Osteoblast (primary cell): ENCODE measurements around the gene PIK3R5. TPM values are rescaled to one million over a fixed set of nuclear protein-coding genes. Genes with fewer than 3 reads are reported as not detected.
A peak's percentile ranks its signal among the peaks of the same experiment; 100 is the strongest.

Source experiments
- DNase-seq: peaks from one replicate; pipeline ENCODE4 v3.0.0; 2011; ENCODE audit warnings: low spot score, mixed read lengths; ENCODE audit not compliant: insufficient read length; ENCODE audit errors: missing footprints
- H2AFZ ChIP-seq: 2 replicates; pipeline ENCODE4 v1.6.0; 2011; ENCODE audit warnings: mild to moderate bottlenecking, low read length
- H3K27ac ChIP-seq: 2 replicates; pipeline ENCODE4 v1.5.1; 2011; ENCODE audit warnings: mild to moderate bottlenecking, low read depth, low read length, moderate library complexity
- H3K27me3 ChIP-seq: 2 replicates; pipeline ENCODE4 v1.6.0; 2012; ENCODE audit warnings: mild to moderate bottlenecking, control low read depth, inconsistent platforms, low read length, moderate library complexity; ENCODE audit not compliant: insufficient read depth
- H3K36me3 ChIP-seq: 2 replicates; pipeline ENCODE4 v1.5.1; 2011; ENCODE audit warnings: mild to moderate bottlenecking, low read length, control low read depth, moderate library complexity; ENCODE audit not compliant: insufficient read depth
- H3K4me1 ChIP-seq: 2 replicates; pipeline ENCODE4 v1.5.1; 2011; ENCODE audit warnings: mild to moderate bottlenecking, low read length, control low read depth, moderate library complexity; ENCODE audit not compliant: insufficient read depth
- H3K4me2 ChIP-seq: 2 replicates; pipeline ENCODE4 v1.6.0; 2011; ENCODE audit warnings: mild to moderate bottlenecking, low read length; ENCODE audit not compliant: insufficient read depth
- H3K4me3 ChIP-seq: fragments of 200-600 bp; sonication (generic); 3 replicates; pipeline ENCODE4 v1.5.1; 2012; ENCODE audit warnings: mild to moderate bottlenecking, low read length, inconsistent platforms; ENCODE audit not compliant: insufficient read depth
- H3K79me2 ChIP-seq: 2 replicates; pipeline ENCODE4 v1.6.0; 2012; ENCODE audit warnings: mild to moderate bottlenecking, low read length, control low read depth, inconsistent platforms; ENCODE audit not compliant: insufficient read depth
- H3K9me3 ChIP-seq: 2 replicates; pipeline ENCODE4 v1.5.1; 2011; ENCODE audit warnings: low read depth, low read length, control low read depth
- H4K20me1 ChIP-seq: 2 replicates; pipeline ENCODE4 v1.6.0; 2012; ENCODE audit warnings: mild to moderate bottlenecking, low read length, control low read depth; ENCODE audit not compliant: insufficient read depth
- total RNA-seq: library from RNA; depleted of rRNA; stranded (reverse); fragments of >200 nt; gene quantifications from 2 replicates; pipeline ENCODE4 v1.2.3, GENCODE V29; 2012
- TF ChIP-seq, protein P1 (sequence below): IDR thresholded peaks from 2 replicates; pipeline ENCODE4 v1.5.1; 2011; ENCODE audit warnings: mild to moderate bottlenecking, low read depth, low read length, moderate library complexity; ENCODE audit errors: extremely low read depth

The PIK3R5 gene
- total RNA-seq, 1 donor: 0.36 TPM

DNA sequence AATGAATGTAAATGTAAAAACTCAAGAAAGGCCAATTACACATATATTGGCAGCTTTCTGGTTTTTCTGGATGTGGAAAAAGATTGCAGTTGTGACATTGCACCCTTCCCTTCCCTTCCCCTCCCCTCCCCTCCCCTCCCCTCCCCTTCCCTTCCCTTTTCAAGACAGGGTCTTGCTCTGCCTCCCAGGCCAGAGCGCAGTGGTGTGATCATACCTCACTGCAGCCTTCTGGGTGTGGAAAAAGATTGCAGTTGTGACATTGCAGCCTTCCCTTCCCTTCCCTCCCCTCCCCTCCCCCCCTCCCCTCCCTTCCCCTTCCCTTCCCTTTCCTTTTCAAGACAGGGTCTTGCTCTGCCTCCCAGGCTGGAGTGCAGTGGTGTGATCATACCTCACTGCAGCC is 41.7 kb downstream of the PIK3R5 start:
- TF ChIP-seq, protein P1, sequence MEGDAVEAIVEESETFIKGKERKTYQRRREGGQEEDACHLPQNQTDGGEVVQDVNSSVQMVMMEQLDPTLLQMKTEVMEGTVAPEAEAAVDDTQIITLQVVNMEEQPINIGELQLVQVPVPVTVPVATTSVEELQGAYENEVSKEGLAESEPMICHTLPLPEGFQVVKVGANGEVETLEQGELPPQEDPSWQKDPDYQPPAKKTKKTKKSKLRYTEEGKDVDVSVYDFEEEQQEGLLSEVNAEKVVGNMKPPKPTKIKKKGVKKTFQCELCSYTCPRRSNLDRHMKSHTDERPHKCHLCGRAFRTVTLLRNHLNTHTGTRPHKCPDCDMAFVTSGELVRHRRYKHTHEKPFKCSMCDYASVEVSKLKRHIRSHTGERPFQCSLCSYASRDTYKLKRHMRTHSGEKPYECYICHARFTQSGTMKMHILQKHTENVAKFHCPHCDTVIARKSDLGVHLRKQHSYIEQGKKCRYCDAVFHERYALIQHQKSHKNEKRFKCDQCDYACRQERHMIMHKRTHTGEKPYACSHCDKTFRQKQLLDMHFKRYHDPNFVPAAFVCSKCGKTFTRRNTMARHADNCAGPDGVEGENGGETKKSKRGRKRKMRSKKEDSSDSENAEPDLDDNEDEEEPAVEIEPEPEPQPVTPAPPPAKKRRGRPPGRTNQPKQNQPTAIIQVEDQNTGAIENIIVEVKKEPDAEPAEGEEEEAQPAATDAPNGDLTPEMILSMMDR: no peak
- no peaks in the 10 kb centered on the region for H3K79me2 ChIP-seq
- no peak overlapping the region for H3K4me3 ChIP-seq

DNA sequence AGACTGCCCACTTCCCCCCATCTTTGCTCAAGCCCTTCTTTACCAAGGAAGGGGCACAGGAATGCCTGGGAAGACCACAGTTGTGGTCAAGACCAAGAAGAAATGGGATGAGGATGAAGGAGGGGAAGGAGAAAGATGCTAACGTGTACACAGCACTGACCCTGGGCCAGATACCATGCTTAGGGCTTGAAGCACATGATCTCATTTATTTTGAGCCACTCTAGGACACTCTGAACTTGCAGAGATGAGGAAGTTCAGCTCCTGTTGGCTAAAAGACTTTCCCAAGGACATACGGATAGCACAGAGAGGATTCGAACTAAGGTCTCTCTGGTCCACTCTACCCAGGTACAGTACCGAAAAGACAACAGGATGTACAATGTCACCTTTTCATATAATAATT is 42.6 kb downstream of the PIK3R5 start:
- Histone ChIP-seq H3K9me3 (peaks cover 6% of the 10 kb centered on the region), H2AFZ (peak overlapping the region; percentile 47), H3K4me2 (peak overlapping the region; percentile 52), H3K36me3 (no peaks in the 10 kb centered on the region), H4K20me1 (no peaks in the 10 kb centered on the region), H3K27ac (peak overlapping the region; percentile 54), H3K4me3 (no peak overlapping the region), H3K4me1 (peaks cover 14% of the 10 kb centered on the region), H3K27me3 (no peaks in the 10 kb centered on the region), H3K79me2 (no peaks in the 10 kb centered on the region)
- TF ChIP-seq, protein P1: no peak
- peak; percentile 17 for DNase-seq

More for the DNA sequence above, 41.7 kb downstream of the PIK3R5 start:
- peaks cover 11% of the 10 kb centered on the region for H3K4me1 ChIP-seq
- no peaks in the 10 kb centered on the region for H3K27me3 ChIP-seq
- no peak overlapping the region for H3K27ac ChIP-seq
- H2AFZ ChIP-seq: no peak overlapping the region
- DNase-seq: peak; percentile 17
- H4K20me1 ChIP-seq: no peaks in the 10 kb centered on the region
- H3K36me3 ChIP-seq: no peaks in the 10 kb centered on the region
- H3K4me2 ChIP-seq: no peak overlapping the region
- H3K9me3 ChIP-seq: peaks cover 9% of the 10 kb centered on the region

DNA sequence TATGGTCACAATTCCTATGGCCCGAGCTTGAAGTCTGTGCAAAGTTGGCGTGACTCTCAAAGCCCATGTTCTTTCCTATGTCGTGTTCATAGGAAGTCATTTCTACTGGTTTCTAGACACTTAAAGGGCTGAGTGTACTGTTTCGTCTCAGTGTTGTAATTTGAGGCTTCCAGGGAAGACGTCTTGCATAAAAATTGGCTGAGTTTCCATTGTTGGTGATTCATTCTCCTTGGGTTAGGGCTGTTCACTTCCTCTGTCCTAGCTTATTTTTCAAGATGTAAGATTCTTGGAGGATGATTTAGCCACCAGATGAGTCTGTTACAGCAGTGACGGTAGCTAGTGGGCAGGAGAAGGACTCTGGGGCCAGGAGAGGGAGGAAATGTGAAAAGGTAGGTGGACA is 43.1 kb downstream of the PIK3R5 start:
- Histone ChIP-seq H2AFZ (peak overlapping the region; percentile 47), H3K4me2 (peak overlapping the region; percentile 52)

DNA sequence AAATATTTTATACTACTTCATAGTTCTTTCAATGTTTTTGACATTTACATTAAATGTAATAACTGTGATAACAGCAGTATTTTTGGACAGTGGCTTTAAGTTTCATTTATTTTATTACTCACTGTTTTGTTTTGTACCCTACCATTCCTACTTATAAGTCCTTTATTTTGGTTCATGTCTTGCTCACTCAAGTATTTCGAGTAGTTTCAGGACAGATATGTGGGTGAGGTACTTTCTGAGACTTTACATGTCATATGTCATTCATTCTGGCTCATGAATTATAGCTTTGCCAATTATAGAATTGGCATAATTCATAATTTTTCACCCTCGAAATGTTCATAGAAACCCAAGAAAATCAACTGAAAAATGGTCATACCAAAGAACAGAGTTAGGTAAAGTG is 44.4 kb downstream of the PIK3R5 start:
- H3K4me3 ChIP-seq: no peak overlapping the region
- H3K4me2 ChIP-seq: no peak overlapping the region
- peak; percentile 18 for DNase-seq
- H3K9me3 ChIP-seq: no peaks in the 10 kb centered on the region
- no peaks in the 10 kb centered on the region for H4K20me1 ChIP-seq
- H3K79me2 ChIP-seq: no peaks in the 10 kb centered on the region
- peaks cover 22% of the 10 kb centered on the region for H3K4me1 ChIP-seq
- H3K36me3 ChIP-seq: no peaks in the 10 kb centered on the region
- H3K27ac ChIP-seq: no peak overlapping the region
- H2AFZ ChIP-seq: no peak overlapping the region
- TF ChIP-seq, protein P1: no peak
- no peaks in the 10 kb centered on the region for H3K27me3 ChIP-seq

More for the DNA sequence above, 43.1 kb downstream of the PIK3R5 start:
- Histone ChIP-seq H3K4me3 (no peak overlapping the region), H3K36me3 (no peaks in the 10 kb centered on the region), H3K27ac (peak overlapping the region; percentile 54), H3K4me1 (peaks cover 14% of the 10 kb centered on the region), H3K79me2 (no peaks in the 10 kb centered on the region), H3K9me3 (peaks cover 2% of the 10 kb centered on the region), H3K27me3 (no peaks in the 10 kb centered on the region), H4K20me1 (no peaks in the 10 kb centered on the region)
- peak; percentile 85 for DNase-seq
- TF ChIP-seq, protein P1: no peak
